ENCODE results near the gene SSTR4. TPM values are rescaled to one million over a fixed set of nuclear protein-coding genes. Genes with fewer than 3 reads are reported as not detected.

Gene SSTR4
- total RNA-seq, 2 donors from 2014 or later, result not detected

DNA sequence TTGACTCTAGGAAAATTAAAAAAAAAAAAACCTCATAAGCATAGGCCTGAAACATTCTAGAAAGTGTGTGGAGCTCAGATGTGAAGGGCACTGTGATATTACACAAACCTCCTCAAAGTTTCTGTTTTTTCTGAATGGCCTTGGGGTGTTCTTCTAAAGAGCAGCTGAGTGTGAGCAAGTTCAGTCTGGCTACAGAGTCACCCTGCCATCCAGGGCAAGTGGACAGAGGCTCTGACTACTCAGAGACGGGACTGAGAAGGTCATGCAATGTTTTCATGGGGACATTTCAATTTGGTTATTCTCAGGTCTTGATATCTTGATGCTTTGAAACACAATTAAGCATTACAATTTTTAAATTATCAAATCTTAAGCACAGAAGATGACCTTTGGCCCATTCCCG is 36.6 kb upstream of the SSTR4 start:
- no peak for DNase-seq
- Histone ChIP-seq H3K9me3 (no peaks in the 10 kb centered on the region), H3K9ac (ENCODE audit: low read depth in 2 of 2, low read length in 2 of 2) (no peak overlapping the region), H3K27ac (no peak overlapping the region), H3K27me3 (no peaks in the 10 kb centered on the region), H3K36me3 (no peaks in the 10 kb centered on the region), H3K4me1 (no peaks in the 10 kb centered on the region), H3K4me3 (no peak overlapping the region)
- TF ChIP-seq, protein P1, sequence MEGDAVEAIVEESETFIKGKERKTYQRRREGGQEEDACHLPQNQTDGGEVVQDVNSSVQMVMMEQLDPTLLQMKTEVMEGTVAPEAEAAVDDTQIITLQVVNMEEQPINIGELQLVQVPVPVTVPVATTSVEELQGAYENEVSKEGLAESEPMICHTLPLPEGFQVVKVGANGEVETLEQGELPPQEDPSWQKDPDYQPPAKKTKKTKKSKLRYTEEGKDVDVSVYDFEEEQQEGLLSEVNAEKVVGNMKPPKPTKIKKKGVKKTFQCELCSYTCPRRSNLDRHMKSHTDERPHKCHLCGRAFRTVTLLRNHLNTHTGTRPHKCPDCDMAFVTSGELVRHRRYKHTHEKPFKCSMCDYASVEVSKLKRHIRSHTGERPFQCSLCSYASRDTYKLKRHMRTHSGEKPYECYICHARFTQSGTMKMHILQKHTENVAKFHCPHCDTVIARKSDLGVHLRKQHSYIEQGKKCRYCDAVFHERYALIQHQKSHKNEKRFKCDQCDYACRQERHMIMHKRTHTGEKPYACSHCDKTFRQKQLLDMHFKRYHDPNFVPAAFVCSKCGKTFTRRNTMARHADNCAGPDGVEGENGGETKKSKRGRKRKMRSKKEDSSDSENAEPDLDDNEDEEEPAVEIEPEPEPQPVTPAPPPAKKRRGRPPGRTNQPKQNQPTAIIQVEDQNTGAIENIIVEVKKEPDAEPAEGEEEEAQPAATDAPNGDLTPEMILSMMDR (IDR thresholded peaks at IDR 0.05), result no peak
- intact Hi-C loops (cut with DNase I), result no loop called here

DNA sequence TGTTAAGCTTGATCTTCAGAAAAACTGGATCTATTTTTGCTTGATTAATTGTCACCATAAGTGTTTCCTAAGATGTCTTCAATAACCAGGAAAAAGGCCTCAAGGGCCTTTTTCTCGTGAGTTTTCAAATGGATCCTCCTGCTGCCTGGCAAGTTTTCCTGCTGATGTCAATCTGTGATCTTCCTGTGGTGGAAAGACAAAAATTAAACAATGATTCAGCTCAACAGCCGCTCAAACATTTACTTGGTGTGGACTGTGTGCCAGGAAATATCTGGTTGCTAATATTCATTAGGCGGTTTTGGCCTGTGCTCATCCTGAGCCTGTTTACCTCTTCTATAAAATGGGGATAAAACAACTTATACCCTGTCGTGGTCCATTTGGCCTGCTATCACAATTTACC is 35.4 kb upstream of the SSTR4 start:
- H3K27ac ChIP-seq, result no peak overlapping the region
- TF ChIP-seq, protein P1 (IDR thresholded peaks at IDR 0.05), result no peak
- intact Hi-C loops (cut with DNase I), result no loop called here
- no peaks in the 10 kb centered on the region for H3K4me1 ChIP-seq
- no peak for DNase-seq
- H3K36me3 ChIP-seq, result no peaks in the 10 kb centered on the region
- no peaks in the 10 kb centered on the region for H3K9me3 ChIP-seq
- no peak overlapping the region for H3K9ac ChIP-seq (ENCODE audit: low read depth in 2 of 2, low read length in 2 of 2)
- no peaks in the 10 kb centered on the region for H3K27me3 ChIP-seq
- no peak overlapping the region for H3K4me3 ChIP-seq

DNA sequence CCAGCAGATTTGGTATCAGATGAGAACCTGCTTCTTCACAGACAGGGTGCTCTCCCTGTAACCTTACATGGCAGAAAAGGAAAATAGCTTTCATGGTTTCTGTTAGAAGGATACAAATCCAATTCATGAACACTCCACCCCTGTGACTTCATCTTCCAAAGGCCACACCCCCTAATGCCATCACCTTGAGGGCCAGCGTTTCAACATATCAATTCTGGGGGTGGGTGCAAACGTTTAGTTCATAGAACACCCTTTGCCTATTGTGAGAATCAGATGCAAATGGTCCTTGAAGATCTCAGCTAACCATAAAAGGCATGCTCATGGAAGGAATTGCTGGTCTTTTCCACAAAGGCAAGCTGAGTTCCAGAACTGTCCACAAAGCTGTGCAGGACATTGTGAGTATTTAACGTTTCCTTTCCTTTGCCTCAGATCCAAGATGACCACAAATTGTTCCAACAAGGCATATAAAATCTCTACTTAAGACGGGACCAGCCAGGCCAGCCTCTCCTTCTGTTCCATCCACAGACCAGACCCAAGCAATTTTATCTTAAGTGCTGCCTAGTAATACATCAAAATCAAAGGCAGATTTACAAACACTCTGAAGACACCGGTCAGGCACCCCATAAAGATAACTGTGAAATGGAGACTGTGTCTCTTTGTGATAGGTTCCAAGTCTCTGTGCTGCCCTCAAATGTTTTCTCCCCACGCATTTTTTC is 34.7 kb upstream of the SSTR4 start:
- Histone ChIP-seq H3K27ac (no peak overlapping the region), H3K9me3 (no peaks in the 10 kb centered on the region), H3K27me3 (no peaks in the 10 kb centered on the region), H3K4me3 (no peak overlapping the region), H3K4me1 (no peaks in the 10 kb centered on the region), H3K9ac (ENCODE audit: low read depth in 2 of 2, low read length in 2 of 2) (no peak overlapping the region), H3K36me3 (no peaks in the 10 kb centered on the region)
- intact Hi-C loops (cut with DNase I), result no loop called here
- no peak for DNase-seq
- TF ChIP-seq, protein P1 (IDR thresholded peaks at IDR 0.05), result no peak

DNA sequence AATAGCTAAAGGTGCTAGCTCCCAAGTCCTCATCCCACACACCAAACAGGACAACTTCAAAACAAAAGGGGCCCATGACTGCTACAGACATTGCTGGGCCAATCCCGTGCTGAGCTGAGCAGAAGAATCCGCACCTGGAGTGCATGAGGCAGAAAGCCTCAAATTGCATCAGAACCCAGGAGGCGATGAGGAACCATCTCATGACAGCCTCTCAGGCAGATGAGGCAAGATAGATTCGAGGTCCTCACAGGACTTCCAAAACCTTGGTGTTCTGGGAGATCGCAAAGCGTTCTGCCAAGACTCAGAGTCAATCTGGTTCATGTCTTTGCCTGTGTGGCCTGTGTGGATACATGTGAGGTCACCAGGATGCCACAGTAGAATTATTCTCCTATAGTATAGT is 32.8 kb upstream of the SSTR4 start:
- no peak overlapping the region for H3K27ac ChIP-seq
- intact Hi-C loops (cut with DNase I), result no loop called here
- DNase-seq, result no peak
- no peaks in the 10 kb centered on the region for H3K36me3 ChIP-seq
- no peak overlapping the region for H3K4me3 ChIP-seq
- TF ChIP-seq, protein P1 (IDR thresholded peaks at IDR 0.05), result no peak
- H3K9ac ChIP-seq (ENCODE audit: low read depth in 2 of 2, low read length in 2 of 2), result no peak overlapping the region
- H3K27me3 ChIP-seq, result no peaks in the 10 kb centered on the region
- no peaks in the 10 kb centered on the region for H3K9me3 ChIP-seq
- no peaks in the 10 kb centered on the region for H3K4me1 ChIP-seq

DNA sequence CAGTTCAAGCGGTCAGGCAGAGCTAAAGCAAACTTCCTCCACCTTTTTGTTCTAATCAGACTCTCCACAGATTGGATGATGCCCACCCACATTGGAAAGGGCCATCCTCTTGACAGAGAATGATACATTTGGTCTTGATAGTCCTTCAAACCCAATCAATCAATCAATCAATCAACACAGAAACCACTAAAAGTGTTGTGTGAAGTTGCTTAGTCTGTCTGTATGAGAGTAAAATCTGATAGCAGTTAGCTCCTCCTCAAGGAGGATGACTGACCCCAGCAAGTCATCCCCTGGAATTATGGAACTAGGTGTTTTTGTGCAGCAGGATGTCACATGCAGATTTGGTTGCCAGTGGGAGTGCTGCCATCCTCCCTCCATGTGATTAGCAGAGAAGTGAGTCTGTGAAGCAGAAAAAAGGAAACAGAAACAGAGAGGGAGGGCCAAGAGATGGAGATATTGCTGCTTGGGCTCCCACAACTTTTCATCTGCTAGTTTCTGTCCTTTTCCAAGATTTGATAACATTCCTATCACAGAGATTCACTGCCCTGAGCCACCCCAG is 32.0 kb upstream of the SSTR4 start:
- H3K9ac ChIP-seq (ENCODE audit: low read depth in 2 of 2, low read length in 2 of 2), result no peak overlapping the region
- H3K4me3 ChIP-seq, result no peak overlapping the region
- no peak for DNase-seq
- H3K27me3 ChIP-seq, result no peaks in the 10 kb centered on the region
- TF ChIP-seq, protein P1 (IDR thresholded peaks at IDR 0.05), result no peak
- H3K36me3 ChIP-seq, result no peaks in the 10 kb centered on the region
- no peak overlapping the region for H3K27ac ChIP-seq
- intact Hi-C loops (cut with DNase I), result no loop called here
- no peaks in the 10 kb centered on the region for H3K4me1 ChIP-seq
- H3K9me3 ChIP-seq, result no peaks in the 10 kb centered on the region

Data from colonic mucosa (tissue), 4 donors.